GM19099 (cell line): ENCODE results near the gene SUPV3L1.

Source experiments
- POLR2A ChIP-seq: IDR thresholded peaks from 3 replicates; pipeline ENCODE4 v1.6.1; 2011; ENCODE audit warnings: low read depth; ENCODE audit not compliant: insufficient read length; ENCODE audit errors: extremely low read depth

Gene SUPV3L1

DNA sequence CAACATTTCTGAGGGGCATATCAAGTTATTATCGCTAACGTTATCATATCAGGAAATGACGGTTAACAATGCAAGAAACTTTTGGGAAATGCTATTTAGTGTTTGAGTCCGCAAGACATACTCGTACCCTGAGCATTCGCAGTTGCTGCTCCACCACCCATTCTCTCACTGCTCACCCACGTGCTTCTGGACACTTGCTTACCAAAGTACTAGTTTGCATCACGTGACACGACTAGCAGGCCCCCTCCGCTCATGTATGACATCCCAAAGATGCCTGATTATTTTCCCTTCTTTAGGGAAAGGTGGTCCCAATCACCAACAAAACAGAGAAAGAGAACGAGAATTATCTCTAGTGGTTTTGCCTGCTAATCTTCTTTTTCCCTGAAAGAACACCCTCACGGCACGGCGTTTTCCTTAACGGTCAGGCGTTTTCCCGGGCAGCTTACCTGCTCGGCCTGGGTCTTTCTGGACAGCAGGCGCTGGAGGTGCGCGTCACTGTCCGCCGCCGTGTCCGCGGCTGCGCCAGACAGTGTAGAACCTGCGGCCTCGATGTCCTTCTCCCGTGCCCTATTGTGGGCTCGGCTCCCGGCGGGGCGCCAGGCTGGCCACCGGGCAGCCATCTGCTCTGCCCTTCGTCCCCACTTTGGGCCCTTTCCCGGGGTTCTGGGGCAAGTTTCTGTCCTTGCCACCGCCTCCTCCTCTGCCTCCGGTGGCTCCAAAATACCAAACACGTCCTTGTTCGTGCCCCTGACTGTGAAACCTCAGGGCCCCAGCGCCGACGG, at the start of gene SUPV3L1:
SUPV3L1 (plus strand) TSS at position 492 of the 782 bp plus-strand sequence; CDS start at position 550, 58 bp downstream.
- TF ChIP-seq POLR2A, result peak; percentile 70

DNA sequence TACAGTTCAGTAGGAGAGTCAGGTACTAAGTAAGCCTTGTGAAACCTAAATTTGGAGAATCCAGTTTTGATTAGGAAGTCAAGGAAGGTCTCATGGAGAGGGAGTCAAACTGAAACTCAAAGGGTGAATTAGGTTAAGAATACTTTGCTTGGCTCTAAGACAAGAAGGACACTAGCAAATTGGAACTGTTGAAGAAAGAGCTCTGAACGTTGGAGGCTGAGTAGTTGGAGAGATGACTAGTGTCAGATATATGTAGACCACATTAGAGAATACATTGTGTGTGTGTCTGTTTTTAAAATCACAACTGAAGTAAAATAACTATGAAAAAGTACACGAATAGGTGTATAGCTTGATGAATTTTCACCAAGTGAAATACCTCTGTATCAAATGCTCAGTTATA, 49.8 kb upstream of the SUPV3L1 start:
- TF ChIP-seq POLR2A, result no peak

- no peak for TF ChIP-seq POLR2A
Measured at GRCh38 chr10:69139961-69140360, 40.1 kb upstream of the SUPV3L1 start.

DNA sequence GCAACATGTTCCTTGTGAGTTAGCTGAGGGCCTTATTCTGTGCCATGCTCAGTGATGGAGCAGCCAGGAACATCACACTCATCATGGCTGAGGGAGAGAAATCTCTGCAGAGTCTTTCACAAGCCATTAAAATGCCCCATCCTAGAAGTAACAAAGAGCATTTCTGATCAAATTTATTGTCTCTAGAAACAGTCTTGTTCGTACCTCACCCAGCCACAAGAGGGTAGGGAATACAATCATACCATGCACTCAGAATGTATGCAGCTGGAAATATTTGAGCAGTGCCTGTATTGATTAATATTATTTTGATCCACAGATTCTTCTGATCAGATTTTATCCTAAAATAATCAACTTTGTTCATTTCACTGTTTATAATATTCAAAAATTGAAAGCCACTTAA, 38.7 kb upstream of the SUPV3L1 start:
- no peak for TF ChIP-seq POLR2A

- TF ChIP-seq POLR2A, result no peak
Measured at GRCh38 chr10:69142983-69143382, 37.1 kb upstream of the SUPV3L1 start.

DNA sequence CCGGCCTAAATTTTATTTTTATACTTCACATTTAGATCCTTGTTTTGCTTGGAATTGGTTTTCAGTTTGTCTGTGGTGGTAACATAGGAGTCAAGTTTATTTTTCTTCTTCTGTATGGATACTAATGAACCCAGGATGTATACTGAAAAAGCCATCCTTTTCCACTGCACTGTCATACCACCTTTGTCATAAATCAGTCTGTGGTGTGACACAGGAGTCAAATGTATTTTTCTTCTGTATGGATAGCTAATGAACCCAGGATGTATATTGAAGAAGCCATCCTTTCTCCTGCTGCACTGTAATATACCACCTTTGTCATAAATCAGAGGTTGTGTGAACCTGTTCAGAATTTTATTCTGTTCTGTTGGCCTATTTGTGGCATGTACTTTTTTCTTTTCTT, 34.7 kb upstream of the SUPV3L1 start:
- no peak for TF ChIP-seq POLR2A

DNA sequence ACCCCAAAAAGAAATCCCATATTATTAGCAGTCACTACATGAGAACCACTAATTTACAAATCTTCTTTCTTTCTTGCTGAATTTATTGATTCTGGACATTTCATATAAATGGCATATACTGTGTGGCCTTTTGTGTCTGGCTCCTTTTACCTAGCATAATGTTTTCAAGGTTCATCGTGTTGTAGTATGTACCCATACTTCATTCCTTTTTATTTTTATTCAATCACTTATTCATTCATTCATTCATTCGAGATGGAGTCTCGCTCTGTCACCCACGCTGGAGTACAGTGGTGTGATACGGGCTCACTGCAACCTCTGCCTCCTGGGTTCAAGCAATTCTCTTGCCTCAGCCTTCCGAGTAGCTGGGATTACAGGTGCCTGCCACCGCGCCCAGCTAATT, 34.2 kb upstream of the SUPV3L1 start:
- TF ChIP-seq POLR2A, result no peak

DNA sequence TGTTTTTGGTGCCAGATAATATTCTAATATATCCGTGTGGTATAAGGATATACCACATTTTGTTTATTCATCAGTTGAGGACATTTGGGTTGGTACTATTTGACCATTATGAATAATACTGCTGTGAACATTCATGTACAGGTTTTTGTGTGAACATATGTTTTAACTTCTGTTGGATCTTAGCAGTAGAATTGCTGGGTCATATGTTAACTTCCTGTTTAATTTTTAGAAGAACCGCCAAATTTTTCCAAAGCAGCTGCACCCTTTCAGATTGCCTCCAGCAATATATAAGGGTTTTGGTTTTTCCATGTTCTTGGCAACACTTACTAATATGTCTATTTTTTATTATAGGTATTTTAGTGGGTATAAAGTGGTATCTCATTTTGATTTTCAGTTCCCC, 33.3 kb upstream of the SUPV3L1 start:
- TF ChIP-seq POLR2A, result no peak

DNA sequence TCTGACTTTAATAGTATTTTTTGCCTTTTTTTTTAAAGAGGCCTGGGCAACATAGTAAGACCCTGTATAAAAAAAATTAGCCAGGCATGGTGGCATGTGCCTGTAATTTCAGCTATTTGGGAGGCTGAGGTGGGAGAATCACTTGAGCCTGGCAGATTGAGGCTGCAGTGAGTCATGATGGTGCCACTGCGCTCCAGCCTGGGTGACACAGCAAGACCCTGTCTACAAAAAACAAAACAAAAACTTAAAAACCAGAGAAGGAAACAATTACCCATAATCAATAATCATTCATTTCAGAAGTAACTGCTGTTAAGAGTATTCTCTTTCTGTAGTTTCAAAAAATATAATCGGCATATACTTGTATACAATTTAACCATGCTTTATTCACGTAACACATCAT, 28.1 kb upstream of the SUPV3L1 start:
- no peak for TF ChIP-seq POLR2A

GRCh38 chr10:69153227-69153626, 26.8 kb upstream of the SUPV3L1 start:
- no peak for TF ChIP-seq POLR2A

DNA sequence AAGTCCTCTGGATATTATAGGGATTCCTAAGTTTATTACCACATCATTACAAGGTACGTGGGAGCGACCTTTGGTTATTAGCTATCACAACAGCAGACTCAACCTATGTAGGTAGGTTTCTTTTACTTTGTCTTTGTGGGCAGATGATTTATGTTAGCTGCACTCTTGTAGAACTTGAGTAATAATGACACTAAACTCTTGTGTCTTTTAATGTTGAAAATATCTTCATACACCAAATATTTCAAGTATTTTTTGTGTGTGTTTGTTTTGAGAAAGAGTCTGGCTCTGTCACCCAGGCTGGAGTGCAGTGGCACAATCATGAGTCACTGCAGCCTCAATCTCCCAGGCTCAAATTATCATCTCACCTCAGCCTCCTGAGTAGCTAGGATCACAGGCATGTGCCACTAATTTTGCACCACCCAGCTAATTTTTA, 19.2 kb upstream of the SUPV3L1 start:
- TF ChIP-seq POLR2A, result no peak

GRCh38 chr10:69168493-69168892, 11.5 kb upstream of the SUPV3L1 start:
- TF ChIP-seq POLR2A, result no peak

DNA sequence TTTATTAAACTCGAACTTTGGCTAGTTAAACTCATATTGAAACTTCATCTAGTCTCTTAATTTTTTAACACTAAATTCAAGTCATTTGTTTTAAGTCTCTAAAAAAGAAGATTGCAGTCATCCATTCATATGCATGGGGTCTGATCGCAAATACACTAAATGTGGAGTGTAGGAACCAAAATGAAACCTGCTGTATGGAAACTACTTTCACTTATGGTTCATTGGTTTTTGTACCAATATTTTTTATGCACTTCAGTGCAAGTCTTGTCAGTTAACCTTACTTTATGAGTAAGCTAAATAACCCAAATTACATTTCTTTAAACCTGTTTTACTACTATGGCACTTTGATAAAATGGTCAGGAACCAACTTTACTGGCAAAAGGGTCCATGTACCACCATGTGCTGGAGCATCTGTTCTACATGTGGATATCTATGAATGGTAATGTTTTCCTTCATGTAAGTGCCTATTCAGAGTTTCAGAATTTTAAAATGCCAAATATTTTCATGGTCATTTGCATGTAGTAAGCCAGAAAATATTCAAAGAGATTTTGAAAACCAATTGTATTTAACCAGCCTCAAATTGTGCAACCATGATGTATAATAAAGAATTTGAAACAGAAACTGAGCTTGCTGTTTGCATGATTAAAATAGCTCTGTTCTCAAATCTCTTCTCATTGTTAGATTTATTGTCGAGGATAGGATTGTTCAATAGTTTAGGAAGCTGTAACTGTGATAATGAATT, 7.6 kb upstream of the SUPV3L1 start:
- no peak for TF ChIP-seq POLR2A

GRCh38 chr10:69176823-69177222, 3.2 kb upstream of the SUPV3L1 start:
- TF ChIP-seq POLR2A, result no peak

- TF ChIP-seq POLR2A, result no peak
Measured at GRCh38 chr10:69179089-69179742, 818 bp upstream of the SUPV3L1 start.
